Astrocyte of the spinal cord (primary cell): ENCODE data around the gene PSTPIP2.
"Not testable (repeated sequence)": the region's sequence is repeated elsewhere in the genome, so short reads cannot be mapped to it uniquely, and the experiment has no call there.

Experiments
- DNase-seq: peaks from one replicate; pipeline ENCODE4 v3.0.0; 2011; ENCODE audit warnings: low read depth, low spot score
- H3K4me3 ChIP-seq: 2 replicates; pipeline ENCODE4 v1.5.1; 2011; ENCODE audit warnings: low read depth, mild to moderate bottlenecking, low read length, moderate library complexity
- CTCF ChIP-seq: IDR thresholded peaks from 2 replicates; pipeline ENCODE4 v1.5.1; 2012; ENCODE audit warnings: low read depth, mild to moderate bottlenecking, low read length, inconsistent platforms
- in situ Hi-C: cut with HindIII; loops from 2 replicates; pipeline ENCODE4 v1.10.0; 2017; ENCODE audit warnings: low sequenced_read_pairs

Gene PSTPIP2

GRCh38 chr18:45976974-45977373, 95.1 kb downstream of the PSTPIP2 start:
- in situ Hi-C loops = no loop called here
- TF ChIP-seq CTCF = no peak
- H3K4me3 ChIP-seq = no peak overlapping the region
- no peak for DNase-seq

- no peak overlapping the region for H3K4me3 ChIP-seq
- in situ Hi-C loops = no loop called here
- peak; percentile 28 for DNase-seq
- no peak for TF ChIP-seq CTCF
These were observed 95.5 kb downstream of the PSTPIP2 start for GRCh38 chr18:45976566-45976965.

- DNase-seq = peak; percentile 85
- peak; percentile 78 for TF ChIP-seq CTCF
- no peak overlapping the region for H3K4me3 ChIP-seq
- in situ Hi-C loops = no loop called here
These were observed 97.9 kb downstream of the PSTPIP2 start for GRCh38 chr18:45974088-45974536.

- in situ Hi-C loops = no loop called here
- H3K4me3 ChIP-seq = peak within 1 kb of the TSS; percentile 77
- peak; percentile 97 for DNase-seq
- TF ChIP-seq CTCF = no peak
These were observed 104.9 kb downstream of the PSTPIP2 start, which contains the start of gene EPG5 for GRCh38 chr18:45967007-45967706. EPG5 (minus strand) TSS chr18:45967329; CDS start chr18:45967239, 90 bp downstream.

- H3K4me3 ChIP-seq, in situ Hi-C loops, DNase-seq: not testable (repeated sequence)
These were observed 107.1 kb downstream of the PSTPIP2 start for GRCh38 chr18:45964913-45965312.

GRCh38 chr18:45962866-45963265, 109.2 kb downstream of the PSTPIP2 start:
- no peak overlapping the region for H3K4me3 ChIP-seq
- DNase-seq = peak; percentile 67
- TF ChIP-seq CTCF = no peak
- in situ Hi-C loops = no loop called here

GRCh38 chr18:45962461-45962860, 109.6 kb downstream of the PSTPIP2 start:
- no peak overlapping the region for H3K4me3 ChIP-seq
- in situ Hi-C loops = no loop called here
- no peak for TF ChIP-seq CTCF
- peak; percentile 70 for DNase-seq

GRCh38 chr18:45959484-45959883, 112.6 kb downstream of the PSTPIP2 start:
- DNase-seq, H3K4me3 ChIP-seq, in situ Hi-C loops: not testable (repeated sequence)
